Esophagus muscularis mucosa (tissue), 4 donors: ENCODE results near the gene PRPF6.

ENCODE experiments used
- CTCF ChIP-seq, 3 experiments: fragments of 200-600 bp in 2 of 3; fragments of 450-650 bp in 1 of 3; sonication (generic) in 2 of 3; IDR thresholded peaks; one replicate each; pipeline ENCODE4 v1.5.1; 2017 to 2019; ENCODE audit warnings: antibody characterized with exemption in 3 of 3, mild to moderate bottlenecking in 2 of 3, moderate library complexity in 1 of 3
- EP300 ChIP-seq: sonication (generic); formaldehyde crosslinking; IDR thresholded peaks from one replicate; pipeline ENCODE4 v1.6.1; 2017; ENCODE audit warnings: antibody characterized with exemption
- POLR2A ChIP-seq: fragments of 450-650 bp; IDR thresholded peaks from one replicate; pipeline ENCODE4 v1.6.1; 2017; ENCODE audit warnings: antibody characterized with exemption, moderate library complexity, mild to moderate bottlenecking, low read depth
- POLR2AphosphoS5 ChIP-seq, 2 donors: sonication (generic); formaldehyde crosslinking; IDR thresholded peaks; one replicate each; pipeline ENCODE4 v1.6.1; 2017; ENCODE audit warnings: antibody characterized with exemption in 2 of 2

- TF ChIP-seq POLR2AphosphoS5 (IDR thresholded peaks at IDR 0.05), result no peak
- TF ChIP-seq POLR2A, result no peak
- TF ChIP-seq CTCF (IDR thresholded peaks at IDR 0.05), result no peak
- TF ChIP-seq EP300, result no peak
Observed at GRCh38 chr20:63970714-63971431, 10.1 kb upstream of the PRPF6 start.
